ENCODE results near the gene FHAD1. TPM values are rescaled to one million over a fixed set of nuclear protein-coding genes. Genes with fewer than 3 reads are reported as not detected.
"Not testable (repeated sequence)": the region's sequence is repeated elsewhere in the genome, so short reads cannot be mapped to it uniquely, and the experiment has no call there.

FHAD1 gene
- total and polyA plus RNA-seq, 2 of the 13 experiments (the other 11 are each of a cell fraction or from before 2014, with no cell fraction given), result not detected

GRCh38 chr1:15306352-15306751, 59.3 kb downstream of the FHAD1 start:
- H3K79me2 ChIP-seq (ENCODE audit: insufficient read depth, low read length); H4K20me1 ChIP-seq (ENCODE audit: insufficient read depth, low read length); intact Hi-C loops (cut with micrococcal nuclease; ENCODE audit: unreplicated experiment); H3K27ac ChIP-seq (ENCODE audit: extremely low read length, insufficient read depth, low read length); H2AFZ ChIP-seq (ENCODE audit: low read length); DNase-seq (ENCODE audit: low spot score); BruUV-seq (replicated peaks); ATAC-seq; POLR2A ChIA-PET; H3K9me3 ChIP-seq (ENCODE audit: low read length); H3K4me3 ChIP-seq (replicated peaks in 1 of 3; ENCODE audit: insufficient read depth in 1 of 3, low read depth in 2 of 3, low read length in 3 of 3); H3K4me2 ChIP-seq (ENCODE audit: low read depth, low read length); H3K9ac ChIP-seq (ENCODE audit: insufficient read depth, low read depth, low read length); FAIRE-seq; CTCF ChIA-PET (ENCODE audit: low intra/inter-chr PET ratio, low total read pairs); H3K36me3 ChIP-seq (replicated peaks in 1 of 2; ENCODE audit: control insufficient read depth in 1 of 2, insufficient read depth in 2 of 2, low read length in 2 of 2): not testable (repeated sequence)
- in situ Hi-C loops (cut with HindIII; ENCODE audit: extremely low pct_ligation_motif_present, low pct_unique_long_range_greater_than_20kb), result loop anchor here (10.0 kb wide), 1 partner anchor 182 kb away; no protein-coding TSS in a partner anchor
- H3K27me3 ChIP-seq (ENCODE audit: control insufficient read depth in 1 of 2, insufficient read depth in 2 of 2, low read length in 2 of 2), result peaks cover 4 to 17% of the 10 kb centered on the region in 2 experiments; a peak in 3 of 5 replicates
- H3K4me1 ChIP-seq (ENCODE audit: insufficient read depth, low read length), result peaks cover 19% of the 10 kb centered on the region
- no CpG with 5 or more reads among the region's 1 CpG for WGBS (ENCODE audit: low lambda C conversion rate)

DNA sequence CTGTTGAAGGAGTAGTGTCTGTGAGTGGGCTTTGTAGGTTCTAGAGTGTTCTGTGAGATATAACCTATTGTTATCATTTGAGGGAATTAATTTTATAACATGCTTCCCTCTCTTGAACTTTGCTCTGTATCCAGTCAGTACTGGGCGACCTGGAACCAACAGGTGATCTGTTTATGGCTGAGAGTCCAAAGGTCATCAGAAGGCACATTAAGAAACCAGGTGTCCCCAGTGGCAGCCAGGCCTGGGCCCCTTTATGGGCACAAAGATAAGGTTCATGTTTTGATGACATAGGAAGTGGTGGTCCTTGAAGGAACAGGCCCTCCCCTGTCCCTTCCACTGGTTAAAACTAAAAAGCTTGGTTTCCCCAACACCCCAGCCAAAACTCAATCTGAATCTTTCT, 61.1 kb downstream of the FHAD1 start:
- H3K4me3 ChIP-seq (replicated peaks in 1 of 3; ENCODE audit: insufficient read depth in 1 of 3, low read depth in 2 of 3, low read length in 3 of 3), result no peak overlapping the region
- no peaks in the 10 kb centered on the region for H3K9me3 ChIP-seq (ENCODE audit: low read length)
- H4K20me1 ChIP-seq (ENCODE audit: insufficient read depth, low read length), result no peaks in the 10 kb centered on the region
- no peaks in the 10 kb centered on the region for H3K79me2 ChIP-seq (ENCODE audit: insufficient read depth, low read length)
- 0% methylated on average over 1 of the region's 1 CpG for WGBS (ENCODE audit: low lambda C conversion rate)
- H3K9ac ChIP-seq (ENCODE audit: insufficient read depth, low read depth, low read length), result no peak overlapping the region
- no peak overlapping the region for H3K4me2 ChIP-seq (ENCODE audit: low read depth, low read length)
- ATAC-seq (no peak), FAIRE-seq (no peak), DNase-seq (ENCODE audit: low spot score) (no peak)
- no peak overlapping the region for H2AFZ ChIP-seq (ENCODE audit: low read length)
- no peak for TF ChIP-seq CEBPG (CRISPR knock-in tag; IDR thresholded peaks at IDR 0.05)
- no peak for TF ChIP-seq CERS6 (CRISPR knock-in tag; IDR thresholded peaks at IDR 0.05)
- no peak for TF ChIP-seq ZNF678 (CRISPR knock-in tag; IDR thresholded peaks at IDR 0.05)
- peak; percentile 27; the same call in 1 of the 2 replicates for TF ChIP-seq HNF4A (CRISPR knock-in tag; IDR thresholded peaks at IDR 0.05)
- TF ChIP-seq WIZ (CRISPR knock-in tag; IDR thresholded peaks at IDR 0.05), result no peak
- no peak for TF ChIP-seq ASH2L (IDR thresholded peaks at IDR 0.05; ENCODE audit: insufficient read length, low read depth, low read length)
- H3K36me3 ChIP-seq (replicated peaks in 1 of 2; ENCODE audit: control insufficient read depth in 1 of 2, insufficient read depth in 2 of 2, low read length in 2 of 2), result no peaks in the 10 kb centered on the region
- peaks cover 4 to 17% of the 10 kb centered on the region in 2 experiments; a peak in 3 of 5 replicates for H3K27me3 ChIP-seq (ENCODE audit: control insufficient read depth in 1 of 2, insufficient read depth in 2 of 2, low read length in 2 of 2)
- ChIA-PET POLR2A (no interaction called here), CTCF (ENCODE audit: low intra/inter-chr PET ratio, low total read pairs) (interaction anchor here (0.6 kb wide), 1 partner anchor 28 kb away, joined by 3 read pairs; no protein-coding TSS in a partner anchor)
- no TSS peak for BruUV-seq (replicated peaks)
- in situ Hi-C loops (cut with HindIII; ENCODE audit: extremely low pct_ligation_motif_present, low pct_unique_long_range_greater_than_20kb), result loop anchor here (10.0 kb wide), 1 partner anchor 183 kb away; no protein-coding TSS in a partner anchor
- intact Hi-C loops (cut with micrococcal nuclease; ENCODE audit: unreplicated experiment), result no loop called here
- H3K4me1 ChIP-seq (ENCODE audit: insufficient read depth, low read length), result peaks cover 15% of the 10 kb centered on the region
- no peak overlapping the region for H3K27ac ChIP-seq (ENCODE audit: extremely low read length, insufficient read depth, low read length)

All from HepG2 (cell line).